ENCODE data around the gene CLCN5. TPM values are rescaled to one million over a fixed set of nuclear protein-coding genes. Genes with fewer than 3 reads are reported as not detected.
A peak's percentile ranks its signal among the peaks of the same experiment; 100 is the strongest.

Gene CLCN5
- polyA plus RNA-seq, 4 donors: 2.7 to 51.0 (median 4.8) TPM

DNA sequence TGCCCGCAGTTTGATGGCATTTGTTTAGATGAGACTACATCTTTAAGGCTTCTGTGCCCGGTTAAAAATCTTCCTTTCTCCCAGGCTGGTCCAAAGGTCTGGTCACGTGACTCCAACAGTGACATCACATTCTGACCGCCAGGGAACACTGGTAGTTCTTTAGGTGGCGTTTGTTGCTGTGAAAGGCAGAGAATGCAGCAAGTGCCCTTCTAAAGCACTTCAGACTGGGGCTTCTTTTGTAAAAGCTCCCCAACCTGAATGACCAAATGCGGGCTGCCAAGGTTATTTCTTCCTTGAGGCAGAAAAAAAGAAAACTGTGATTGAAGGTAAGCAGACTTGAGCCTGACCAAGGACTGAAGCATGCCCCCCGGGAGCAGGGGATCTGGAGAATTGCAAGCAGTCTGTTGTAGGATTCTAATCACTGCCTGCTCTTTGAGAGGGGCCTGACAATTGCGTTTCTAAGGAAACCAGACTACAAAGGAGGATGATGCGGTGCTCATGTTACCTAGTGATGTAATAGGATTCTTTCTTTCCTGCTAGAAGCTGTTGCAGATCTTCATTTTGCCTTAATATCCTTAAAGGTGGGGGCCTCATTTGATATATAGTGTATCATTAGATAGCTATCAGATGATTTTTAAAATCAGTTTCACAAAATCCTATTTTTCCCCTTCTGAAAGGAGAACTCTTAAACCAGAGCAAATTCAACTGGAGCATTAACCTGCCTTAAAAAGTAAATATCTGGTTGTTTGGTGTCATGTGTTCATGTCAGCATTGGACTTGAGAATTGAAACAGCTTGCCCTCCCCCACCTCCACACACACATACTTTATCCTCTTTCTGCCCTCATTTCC, 145.3 kb downstream of the CLCN5 start:
- FAIRE-seq: no peak

DNA sequence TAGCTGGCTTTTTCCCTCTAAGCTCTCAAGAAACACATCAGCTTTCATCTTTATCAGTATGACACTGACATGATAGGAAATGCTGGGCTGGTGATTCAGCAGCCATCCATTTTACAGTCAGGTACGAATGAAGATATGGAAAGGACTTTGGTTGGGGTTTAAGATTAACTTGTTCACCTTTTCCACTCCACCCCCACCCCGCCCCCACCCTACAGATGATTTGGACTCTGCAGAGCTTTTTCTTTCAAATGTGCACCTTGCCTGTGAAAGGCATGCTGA, 145.8 kb downstream of the CLCN5 start:
- Histone ChIP-seq H3K4me1 (ENCODE audit: control insufficient read depth in 3 of 3, insufficient read depth in 2 of 3, low read depth in 1 of 3, low read length in 2 of 3) (no peaks in the 10 kb centered on the region), H3K27me3 (ENCODE audit: control insufficient read depth in 3 of 3, insufficient read depth in 3 of 3, low read length in 3 of 3) (no peaks in the 10 kb centered on the region), H3K27ac (ENCODE audit: low read depth in 1 of 3, low read length in 2 of 3) (peak overlapping the region in 1 of 3 donors; percentile 87), H3K9me3 (ENCODE audit: control insufficient read depth in 2 of 2, insufficient read depth in 1 of 2, low read depth in 1 of 2, low read length in 1 of 2) (no peaks in the 10 kb centered on the region), H3K4me3 (ENCODE audit: low read depth in 1 of 3, low read length in 3 of 3) (peak overlapping the region in 2 of 3 donors; percentile 48 to 58), H3K36me3 (ENCODE audit: control insufficient read depth in 3 of 3, insufficient read depth in 2 of 3, low read depth in 1 of 3, low read length in 3 of 3) (peaks cover 0 to 4% (median 0%) of the 10 kb centered on the region in 3 donors)
- peak; percentile 69 to 70 for DNase-seq
- 3 to 51% (median 16%) methylated on average over 2 of the region's 2 CpGs for WGBS, 3 donors
- FAIRE-seq: no peak

More for the DNA sequence above, 145.3 kb downstream of the CLCN5 start:
- Histone ChIP-seq H3K4me1 (ENCODE audit: control insufficient read depth in 3 of 3, insufficient read depth in 2 of 3, low read depth in 1 of 3, low read length in 2 of 3) (no peaks in the 10 kb centered on the region), H3K27ac (ENCODE audit: low read depth in 1 of 3, low read length in 2 of 3) (peak overlapping the region in 1 of 3 donors; percentile 87), H3K4me3 (ENCODE audit: low read depth in 1 of 3, low read length in 3 of 3) (peak overlapping the region in 2 of 3 donors; percentile 48 to 58), H3K9me3 (ENCODE audit: control insufficient read depth in 2 of 2, insufficient read depth in 1 of 2, low read depth in 1 of 2, low read length in 1 of 2) (no peaks in the 10 kb centered on the region), H3K36me3 (ENCODE audit: control insufficient read depth in 3 of 3, insufficient read depth in 2 of 3, low read depth in 1 of 3, low read length in 3 of 3) (no peaks in the 10 kb centered on the region), H3K27me3 (ENCODE audit: control insufficient read depth in 3 of 3, insufficient read depth in 3 of 3, low read length in 3 of 3) (no peaks in the 10 kb centered on the region)
- peak; percentile 83 to 84 for DNase-seq
- WGBS, 3 donors: 16 to 28% (median 26%) methylated on average over 9 of the region's 9 CpGs

DNA sequence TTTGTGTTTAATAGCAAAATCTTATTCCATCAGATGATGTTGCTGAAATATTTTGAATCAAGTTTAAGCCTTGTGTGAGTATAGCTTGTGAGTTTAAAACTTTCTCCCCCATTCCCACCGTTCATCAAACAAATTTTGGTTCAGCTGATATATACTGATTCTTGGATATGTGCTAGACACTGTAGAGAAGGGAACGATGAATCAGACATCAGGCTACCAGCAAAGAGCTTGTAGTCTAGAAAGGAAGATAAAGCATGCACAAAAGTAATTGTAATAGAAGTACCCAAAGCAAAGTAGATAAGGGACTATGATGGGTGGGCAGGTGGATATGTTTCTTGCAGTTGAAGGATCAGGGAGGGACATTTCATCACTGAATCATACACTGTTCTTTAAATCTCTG, 146.5 kb downstream of the CLCN5 start:
- H3K27me3 ChIP-seq (ENCODE audit: control insufficient read depth in 3 of 3, insufficient read depth in 3 of 3, low read length in 3 of 3): no peaks in the 10 kb centered on the region
- peaks cover 0 to 4% (median 0%) of the 10 kb centered on the region in 3 donors for H3K36me3 ChIP-seq (ENCODE audit: control insufficient read depth in 3 of 3, insufficient read depth in 2 of 3, low read depth in 1 of 3, low read length in 3 of 3)
- FAIRE-seq: no peak
- H3K4me3 ChIP-seq (ENCODE audit: low read depth in 1 of 3, low read length in 3 of 3): peak overlapping the region in 1 of 3 donors; percentile 43
- no peaks in the 10 kb centered on the region for H3K4me1 ChIP-seq (ENCODE audit: control insufficient read depth in 3 of 3, insufficient read depth in 2 of 3, low read depth in 1 of 3, low read length in 2 of 3)
- H3K9me3 ChIP-seq (ENCODE audit: control insufficient read depth in 2 of 2, insufficient read depth in 1 of 2, low read depth in 1 of 2, low read length in 1 of 2): no peaks in the 10 kb centered on the region
- no peak for DNase-seq
- H3K27ac ChIP-seq (ENCODE audit: low read depth in 1 of 3, low read length in 2 of 3): peak overlapping the region in 1 of 3 donors; percentile 87
- WGBS, 3 donors: 79 to 95% (median 95%) methylated on average over 2 of the region's 2 CpGs

DNA sequence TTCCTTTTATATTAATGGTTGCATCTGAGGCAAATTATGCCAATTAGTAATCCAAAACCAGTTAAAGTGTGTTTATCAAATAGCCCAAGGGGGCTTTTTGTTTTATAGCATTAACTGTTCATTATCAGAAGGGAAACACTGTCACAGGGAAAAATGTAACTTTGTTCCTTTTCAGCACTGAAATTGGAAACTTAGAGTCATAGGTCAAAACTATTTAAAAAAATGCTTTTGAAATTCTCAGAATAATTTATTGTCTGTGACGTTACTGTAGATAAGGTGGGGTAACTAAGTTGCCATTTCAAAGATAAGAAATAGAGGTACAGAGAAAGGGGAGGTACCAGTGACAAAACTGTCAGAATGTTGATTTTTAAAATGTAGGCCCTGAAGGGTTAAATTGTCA, 149.1 kb downstream of the CLCN5 start:
- Histone ChIP-seq H3K4me3 (ENCODE audit: low read depth in 1 of 3, low read length in 3 of 3) (no peak overlapping the region), H3K27ac (ENCODE audit: low read depth in 1 of 3, low read length in 2 of 3) (peak overlapping the region in 1 of 3 donors; percentile 68), H3K27me3 (ENCODE audit: control insufficient read depth in 3 of 3, insufficient read depth in 3 of 3, low read length in 3 of 3) (no peaks in the 10 kb centered on the region), H3K4me1 (ENCODE audit: control insufficient read depth in 3 of 3, insufficient read depth in 2 of 3, low read depth in 1 of 3, low read length in 2 of 3) (peaks cover 0 to 12% (median 0%) of the 10 kb centered on the region in 3 donors), H3K9me3 (ENCODE audit: control insufficient read depth in 2 of 2, insufficient read depth in 1 of 2, low read depth in 1 of 2, low read length in 1 of 2) (no peaks in the 10 kb centered on the region), H3K36me3 (ENCODE audit: control insufficient read depth in 3 of 3, insufficient read depth in 2 of 3, low read depth in 1 of 3, low read length in 3 of 3) (peaks cover 0 to 6% (median 2%) of the 10 kb centered on the region in 3 donors)
- DNase-seq (no peak), FAIRE-seq (no peak)
- 9 to 55% (median 19%) methylated on average over 1 of the region's 1 CpG for WGBS, 3 donors

DNA sequence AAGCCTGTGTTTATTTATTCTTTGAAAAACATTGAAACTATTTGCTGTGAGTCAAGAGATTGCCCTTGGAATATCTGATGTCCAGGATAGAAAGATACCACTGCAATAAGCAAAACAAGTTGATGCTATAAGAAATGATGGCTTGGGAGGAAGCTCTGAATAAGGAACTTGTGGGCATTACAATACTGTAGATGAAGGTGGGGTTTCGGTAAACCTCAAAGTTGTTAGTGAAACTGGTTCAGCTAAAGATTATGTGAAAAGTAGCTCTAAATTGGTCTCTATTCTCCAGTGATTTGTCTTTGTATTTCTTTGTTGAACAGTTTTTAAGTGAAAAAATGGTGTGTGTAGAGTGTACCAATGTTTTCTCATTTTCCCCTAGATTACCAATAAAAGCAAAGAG, 149.7 kb downstream of the CLCN5 start:
- H3K9me3 ChIP-seq (ENCODE audit: control insufficient read depth in 2 of 2, insufficient read depth in 1 of 2, low read depth in 1 of 2, low read length in 1 of 2): no peaks in the 10 kb centered on the region
- no peaks in the 10 kb centered on the region for H3K27me3 ChIP-seq (ENCODE audit: control insufficient read depth in 3 of 3, insufficient read depth in 3 of 3, low read length in 3 of 3)
- FAIRE-seq (no peak), DNase-seq (no peak)
- H3K36me3 ChIP-seq (ENCODE audit: control insufficient read depth in 3 of 3, insufficient read depth in 2 of 3, low read depth in 1 of 3, low read length in 3 of 3): peaks cover 0 to 8% (median 2%) of the 10 kb centered on the region in 3 donors
- H3K27ac ChIP-seq (ENCODE audit: low read depth in 1 of 3, low read length in 2 of 3): peak overlapping the region in 1 of 3 donors; percentile 68
- H3K4me1 ChIP-seq (ENCODE audit: control insufficient read depth in 3 of 3, insufficient read depth in 2 of 3, low read depth in 1 of 3, low read length in 2 of 3): peaks cover 0 to 12% (median 0%) of the 10 kb centered on the region in 3 donors
- 82 to 94% (median 89%) methylated on average over 1 of the region's 1 CpG for WGBS, 3 donors
- no peak overlapping the region for H3K4me3 ChIP-seq (ENCODE audit: low read depth in 1 of 3, low read length in 3 of 3)

DNA sequence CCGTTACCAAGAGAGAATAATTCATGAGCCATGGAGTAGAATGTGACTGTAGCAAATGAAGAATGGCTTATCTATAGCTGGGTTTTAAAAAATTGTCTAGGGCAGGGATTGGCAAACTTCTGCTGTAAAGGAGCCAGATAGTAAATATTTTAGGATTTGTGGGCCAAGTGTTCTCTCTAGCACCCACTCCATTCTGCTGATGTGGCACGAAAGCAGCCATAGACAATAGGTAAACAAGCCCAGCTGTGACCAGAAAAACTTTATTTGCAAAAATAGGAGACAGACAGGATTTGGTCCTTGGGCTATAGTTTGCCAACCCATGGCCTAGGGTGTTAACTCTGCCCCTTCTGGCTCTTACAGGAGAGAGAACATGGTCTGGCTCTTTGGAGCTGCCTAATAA, 151.2 kb downstream of the CLCN5 start:
- Histone ChIP-seq H3K4me3 (ENCODE audit: low read depth in 1 of 3, low read length in 3 of 3) (no peak overlapping the region), H3K9me3 (ENCODE audit: control insufficient read depth in 2 of 2, insufficient read depth in 1 of 2, low read depth in 1 of 2, low read length in 1 of 2) (no peaks in the 10 kb centered on the region), H3K36me3 (ENCODE audit: control insufficient read depth in 3 of 3, insufficient read depth in 2 of 3, low read depth in 1 of 3, low read length in 3 of 3) (peaks cover 0 to 12% (median 2%) of the 10 kb centered on the region in 3 donors), H3K27ac (ENCODE audit: low read depth in 1 of 3, low read length in 2 of 3) (peak overlapping the region in 1 of 3 donors; percentile 33), H3K27me3 (ENCODE audit: control insufficient read depth in 3 of 3, insufficient read depth in 3 of 3, low read length in 3 of 3) (no peaks in the 10 kb centered on the region), H3K4me1 (ENCODE audit: control insufficient read depth in 3 of 3, insufficient read depth in 2 of 3, low read depth in 1 of 3, low read length in 2 of 3) (peaks cover 0 to 14% (median 0%) of the 10 kb centered on the region in 3 donors)
- WGBS, 3 donors: 70 to 81% (median 78%) methylated on average over 2 of the region's 2 CpGs
- FAIRE-seq (no peak), DNase-seq (no peak)

DNA sequence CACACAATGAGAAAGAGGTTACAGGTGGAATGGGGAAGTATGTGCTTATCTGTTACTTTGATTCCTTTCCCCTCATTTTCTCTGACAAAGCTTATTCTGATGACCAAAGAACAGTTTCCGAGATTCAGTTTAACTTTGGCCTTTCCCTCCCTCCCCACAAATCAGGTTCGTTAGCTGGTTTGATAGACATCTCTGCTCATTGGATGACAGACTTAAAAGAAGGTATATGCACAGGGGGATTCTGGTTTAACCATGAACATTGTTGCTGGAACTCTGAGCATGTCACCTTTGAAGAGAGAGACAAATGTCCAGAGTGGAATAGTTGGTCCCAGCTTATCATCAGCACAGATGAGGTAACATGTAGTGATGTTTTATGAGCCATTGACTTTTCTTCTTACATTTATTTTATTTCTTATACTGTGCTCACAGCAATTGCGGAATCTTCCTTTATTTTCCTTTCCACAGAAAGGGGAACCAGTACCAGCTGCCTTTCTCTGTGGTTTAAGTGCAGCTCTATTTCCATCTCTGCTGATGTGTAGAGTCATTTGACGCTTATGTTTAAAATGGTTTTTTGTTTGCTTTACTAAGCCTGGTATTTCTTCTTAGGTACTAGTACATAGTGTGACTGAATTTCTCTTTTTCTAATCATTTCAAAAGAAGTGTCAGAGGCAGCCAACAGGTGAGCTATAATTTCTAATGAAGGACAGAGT, 153.4 kb downstream of the CLCN5 start:
- 66 to 84% (median 79%) methylated on average over 4 of the region's 4 CpGs for WGBS, 3 donors
- no peaks in the 10 kb centered on the region for H3K27me3 ChIP-seq (ENCODE audit: control insufficient read depth in 3 of 3, insufficient read depth in 3 of 3, low read length in 3 of 3)
- H3K4me3 ChIP-seq (ENCODE audit: low read depth in 1 of 3, low read length in 3 of 3): no peak overlapping the region
- H3K27ac ChIP-seq (ENCODE audit: low read depth in 1 of 3, low read length in 2 of 3): peak overlapping the region in 1 of 3 donors; percentile 60
- peaks cover 0 to 12% (median 2%) of the 10 kb centered on the region in 3 donors for H3K36me3 ChIP-seq (ENCODE audit: control insufficient read depth in 3 of 3, insufficient read depth in 2 of 3, low read depth in 1 of 3, low read length in 3 of 3)
- FAIRE-seq (no peak), DNase-seq (no peak)
- H3K4me1 ChIP-seq (ENCODE audit: control insufficient read depth in 3 of 3, insufficient read depth in 2 of 3, low read depth in 1 of 3, low read length in 2 of 3): peaks cover 0 to 16% (median 0%) of the 10 kb centered on the region in 3 donors
- H3K9me3 ChIP-seq (ENCODE audit: control insufficient read depth in 2 of 2, insufficient read depth in 1 of 2, low read depth in 1 of 2, low read length in 1 of 2): no peaks in the 10 kb centered on the region

DNA sequence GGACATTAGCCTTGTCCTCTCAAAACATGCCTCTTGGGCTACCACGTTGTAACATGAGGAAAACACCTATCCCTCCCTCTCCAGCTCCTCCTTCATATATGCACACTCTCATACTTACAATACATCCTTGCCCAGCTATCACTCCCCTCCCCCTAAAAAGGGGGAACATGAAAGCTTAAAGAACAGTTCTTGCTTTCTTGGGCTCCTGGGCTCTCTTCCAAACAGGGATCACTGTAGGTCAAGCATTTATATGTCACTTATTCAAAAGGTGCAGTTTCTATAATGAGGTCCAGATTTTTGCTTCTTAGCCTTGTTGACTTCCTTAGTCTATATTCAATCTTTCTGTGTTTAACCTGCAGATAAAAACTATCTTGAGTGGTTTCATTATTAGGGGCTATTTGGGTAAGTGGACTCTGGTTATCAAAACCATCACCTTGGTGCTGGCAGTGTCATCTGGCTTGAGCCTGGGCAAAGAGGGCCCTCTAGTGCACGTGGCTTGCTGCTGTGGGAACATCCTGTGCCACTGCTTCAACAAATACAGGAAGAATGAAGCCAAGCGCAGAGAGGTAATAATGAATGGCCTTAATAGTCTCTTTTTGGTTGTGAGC, 159.0 kb downstream of the CLCN5 start:
- H3K27ac ChIP-seq (ENCODE audit: low read depth in 1 of 3, low read length in 2 of 3): peak overlapping the region in 1 of 3 donors; percentile 74
- peaks cover 0 to 6% (median 0%) of the 10 kb centered on the region in 3 donors for H3K4me1 ChIP-seq (ENCODE audit: control insufficient read depth in 3 of 3, insufficient read depth in 2 of 3, low read depth in 1 of 3, low read length in 2 of 3)
- H3K36me3 ChIP-seq (ENCODE audit: control insufficient read depth in 3 of 3, insufficient read depth in 2 of 3, low read depth in 1 of 3, low read length in 3 of 3): peaks cover 0 to 13% (median 0%) of the 10 kb centered on the region in 3 donors
- H3K9me3 ChIP-seq (ENCODE audit: control insufficient read depth in 2 of 2, insufficient read depth in 1 of 2, low read depth in 1 of 2, low read length in 1 of 2): no peaks in the 10 kb centered on the region
- 21 to 37% (median 32%) methylated on average over 3 of the region's 3 CpGs for WGBS, 3 donors
- FAIRE-seq (no peak), DNase-seq (peak; percentile 52 to 55)
- no peaks in the 10 kb centered on the region for H3K27me3 ChIP-seq (ENCODE audit: control insufficient read depth in 3 of 3, insufficient read depth in 3 of 3, low read length in 3 of 3)
- no peak overlapping the region for H3K4me3 ChIP-seq (ENCODE audit: low read depth in 1 of 3, low read length in 3 of 3)
